Activated CD8-positive, alpha-beta memory T cell treated with anti-CD3 and anti-CD28 coated beads for 36 hours (primary cell): ENCODE results near the gene TMPRSS6. TPM values are rescaled to one million over a fixed set of nuclear protein-coding genes. Genes with fewer than 3 reads are reported as not detected.

Experiments used
- CTCF ChIA-PET: fragments of 350-600 bp; sonication (Branson Sonifier 250); formaldehyde crosslinking; loops from one replicate; lab custom pipeline; 2021; ENCODE audit warnings: antibody characterized with exemption; lab: Charles Lee
- POLR2A ChIA-PET: fragments of 350-600 bp; sonication (Branson Sonifier 250); formaldehyde crosslinking; loops from one replicate; lab custom pipeline; 2021; ENCODE audit warnings: antibody characterized with exemption; lab: Charles Lee
- total RNA-seq, 2 experiments: library from RNA; stranded (reverse); gene quantifications; one replicate each; pipeline ENCODE4 v1.2.3, GENCODE V29; 2021

Gene TMPRSS6
- total RNA-seq, 2 experiments from 2014 or later = 0.88 to 1.1 TPM

DNA sequence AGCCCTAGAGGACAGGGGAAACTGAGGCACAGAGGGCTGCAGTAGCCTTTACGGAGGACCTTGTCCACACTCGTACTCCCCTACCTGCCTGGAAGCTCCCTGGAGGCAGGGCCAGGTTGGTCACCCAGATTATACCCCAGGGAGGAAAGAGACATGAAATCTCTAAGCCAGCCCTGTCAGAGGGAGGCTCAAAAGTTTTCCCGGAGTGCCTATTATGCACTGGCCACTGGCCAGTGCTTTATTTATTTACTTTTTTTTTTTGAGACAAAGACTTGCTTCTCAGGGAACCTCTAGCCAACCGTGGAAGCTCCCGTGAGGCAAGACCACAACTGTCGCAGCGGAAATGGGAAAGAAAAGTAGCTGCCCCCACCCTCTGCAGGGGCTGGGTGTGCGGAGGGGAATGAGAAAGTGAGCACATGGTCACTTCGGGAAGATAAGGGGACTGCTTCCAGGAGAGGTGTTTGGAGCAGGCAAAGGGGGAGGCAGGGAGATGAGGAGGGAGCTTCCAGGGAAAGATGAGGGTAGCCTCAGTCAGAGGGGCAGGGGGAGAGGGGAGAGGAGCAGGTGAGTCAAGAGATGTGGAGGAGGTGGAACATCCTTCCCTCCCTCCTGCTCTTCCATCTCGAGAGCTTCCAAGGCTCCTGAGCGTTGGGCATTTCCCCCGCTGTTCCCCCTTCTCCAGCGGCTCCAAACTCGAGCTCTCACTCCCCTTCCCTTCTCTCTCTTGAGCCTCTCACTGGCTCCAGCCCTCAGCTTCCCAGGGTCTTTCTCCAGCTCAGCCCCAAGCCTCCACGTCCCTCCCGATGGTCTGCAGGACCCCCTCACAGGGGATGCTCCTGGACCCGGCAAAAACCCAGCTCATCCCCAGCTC is 35.9 kb upstream of the TMPRSS6 start:
- POLR2A ChIA-PET = interaction anchor here (0.6 to 6.8 kb wide), 5 partner anchors 19 to 54 kb away, joined by 3 to 161 read pairs (median 8); no protein-coding TSS in a partner anchor
- CTCF ChIA-PET = interaction anchor here (0.7 to 7.2 kb wide), 10 partner anchors 11 to 123 kb away, joined by 3 to 79 read pairs (median 4); no protein-coding TSS in a partner anchor

DNA sequence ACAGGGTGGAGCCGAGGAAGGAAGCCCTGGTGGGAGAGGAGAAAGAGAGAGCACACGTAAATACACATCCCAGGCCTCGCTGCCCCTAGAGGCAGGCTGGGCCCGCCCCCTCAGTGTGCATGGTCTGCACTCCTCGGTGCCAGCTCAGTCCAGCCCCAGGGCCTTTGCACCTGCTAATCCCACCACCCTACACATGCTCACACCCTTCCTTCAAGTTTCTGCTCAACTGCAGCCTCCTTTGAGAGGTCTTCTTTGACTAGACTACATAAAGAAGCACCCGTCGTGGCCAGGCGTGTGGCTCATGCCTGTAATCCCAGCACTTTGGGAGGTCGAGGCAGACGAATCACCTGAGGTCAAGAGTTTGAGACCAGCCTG is 34.7 kb upstream of the TMPRSS6 start:
- CTCF ChIA-PET = interaction anchor here (1.6 to 1.7 kb wide), 3 partner anchors 17 to 55 kb away, joined by 6 read pairs; no protein-coding TSS in a partner anchor
- POLR2A ChIA-PET = interaction anchor here (1.1 to 6.8 kb wide), 4 partner anchors 17 to 22 kb away, joined by 3 to 161 read pairs (median 28); no protein-coding TSS in a partner anchor

DNA sequence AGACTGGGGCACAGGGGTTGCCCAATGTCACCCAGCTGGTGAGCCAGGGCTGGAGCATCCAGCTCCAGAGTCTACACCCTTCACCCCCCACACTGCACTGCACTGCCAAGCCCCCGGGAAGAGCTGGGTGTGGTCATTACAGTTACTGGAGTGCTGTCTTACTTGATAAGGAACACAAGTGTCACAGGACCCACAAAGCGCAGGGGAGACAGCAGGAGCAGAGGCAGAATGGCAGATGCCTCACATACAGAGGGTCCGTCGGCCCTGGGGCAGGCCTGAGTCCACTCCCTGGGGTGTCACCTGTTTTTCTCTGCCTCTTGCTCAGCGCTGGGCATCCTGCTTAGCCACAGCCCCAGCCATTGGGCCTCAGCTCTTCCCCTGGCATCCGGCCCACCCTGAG is 32.5 kb upstream of the TMPRSS6 start:
- CTCF ChIA-PET = interaction anchor here (1.1 to 6.6 kb wide), 5 partner anchors 18 to 164 kb away, joined by 3 to 40 read pairs (median 3); no protein-coding TSS in a partner anchor
- POLR2A ChIA-PET = interaction anchor here (0.5 to 1.4 kb wide), 3 partner anchors 14 to 1084 kb away, joined by 3 to 8 read pairs (median 7); no protein-coding TSS in a partner anchor

DNA sequence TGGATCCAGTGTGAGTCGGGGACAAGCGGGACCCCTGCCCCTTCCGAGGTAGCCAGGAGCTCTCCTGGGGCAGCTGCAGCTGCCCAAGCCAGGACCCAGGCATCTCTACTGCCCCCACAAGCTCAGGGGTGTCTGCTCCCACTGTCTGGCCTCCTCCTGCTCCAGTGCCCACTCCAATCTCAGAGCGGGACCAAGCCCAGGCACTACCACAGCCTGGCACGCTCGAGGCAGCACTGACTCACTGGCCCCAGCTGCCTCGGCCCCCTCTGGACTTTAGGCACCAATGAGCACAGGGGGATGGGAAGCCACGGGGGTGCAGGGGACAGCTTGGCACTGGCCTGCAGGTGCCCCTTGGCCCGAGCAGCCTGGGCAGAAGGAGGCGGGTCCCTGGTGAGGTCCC is 32.0 kb upstream of the TMPRSS6 start:
- CTCF ChIA-PET = interaction anchor here (0.6 to 6.6 kb wide), 6 partner anchors 17 to 164 kb away, joined by 3 to 40 read pairs (median 3); no protein-coding TSS in a partner anchor
- POLR2A ChIA-PET = interaction anchor here (0.5 to 1.4 kb wide), 2 partner anchors 21 to 1084 kb away, joined by 7 to 8 read pairs; no protein-coding TSS in a partner anchor

DNA sequence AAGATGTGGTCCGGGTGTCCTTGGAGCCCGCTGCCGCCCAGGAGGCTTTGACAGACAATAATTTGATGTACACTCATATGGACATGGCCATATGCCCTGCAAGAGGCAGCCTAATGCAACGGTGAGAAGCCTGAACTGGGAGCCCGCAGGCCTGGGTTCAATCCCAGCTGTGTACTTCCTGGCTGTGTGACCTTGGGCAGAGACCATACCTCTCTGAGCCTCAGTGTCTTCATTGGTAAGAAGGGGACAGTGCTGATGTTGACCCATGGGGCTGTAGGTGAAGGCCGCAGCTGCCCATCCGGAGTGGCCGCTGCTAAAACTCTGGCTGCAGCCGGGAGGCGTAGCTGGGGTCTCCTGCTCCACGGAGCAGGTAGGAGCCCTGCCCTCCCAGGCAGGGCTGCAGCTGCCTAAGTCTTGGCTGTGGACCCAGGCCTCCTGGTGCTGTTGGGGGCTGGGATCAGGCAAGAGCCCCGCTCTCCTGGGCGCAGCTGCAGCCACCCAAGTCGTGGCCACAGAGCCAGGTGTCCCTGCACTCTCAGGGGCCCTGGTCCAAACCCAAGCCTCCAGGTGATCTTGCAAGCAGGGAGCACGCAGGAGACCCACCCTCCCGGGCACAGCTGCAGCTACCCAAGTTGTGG is 31.3 kb upstream of the TMPRSS6 start:
- CTCF ChIA-PET = interaction anchor here (0.6 to 6.6 kb wide), 5 partner anchors 16 to 163 kb away, joined by 3 to 40 read pairs (median 3); no protein-coding TSS in a partner anchor
- POLR2A ChIA-PET = interaction anchor here (1.0 to 1.6 kb wide), 3 partner anchors 22 to 59 kb away, joined by 3 to 7 read pairs (median 5); no protein-coding TSS in a partner anchor

DNA sequence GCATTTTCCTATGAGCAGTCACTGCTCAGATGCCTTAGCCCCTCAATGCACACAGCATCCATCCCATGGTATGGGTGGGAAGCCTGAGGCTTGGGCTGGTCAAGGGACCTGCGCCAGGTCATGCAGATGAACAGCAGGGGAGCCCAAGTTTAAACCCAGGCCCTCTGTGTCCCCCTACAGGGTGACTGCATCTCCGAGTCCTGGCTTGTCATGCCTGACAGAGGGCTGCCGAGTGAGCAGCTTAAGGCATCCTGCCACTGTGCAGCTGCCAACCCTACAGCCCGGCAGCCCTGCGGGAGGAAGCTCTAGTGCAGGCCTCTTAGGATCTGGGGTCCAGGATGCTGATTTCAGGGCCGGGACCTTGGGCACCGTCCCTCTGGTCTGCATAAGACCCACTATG is 30.2 kb upstream of the TMPRSS6 start:
- CTCF ChIA-PET = interaction anchor here (0.8 to 6.6 kb wide), 6 partner anchors 10 to 61 kb away, joined by 3 to 40 read pairs (median 3); partner anchors contain the start of gene IL2RB
- POLR2A ChIA-PET = interaction anchor here (0.6 to 1.6 kb wide), 5 partner anchors 10 to 60 kb away, joined by 3 to 5 read pairs (median 4); no protein-coding TSS in a partner anchor

DNA sequence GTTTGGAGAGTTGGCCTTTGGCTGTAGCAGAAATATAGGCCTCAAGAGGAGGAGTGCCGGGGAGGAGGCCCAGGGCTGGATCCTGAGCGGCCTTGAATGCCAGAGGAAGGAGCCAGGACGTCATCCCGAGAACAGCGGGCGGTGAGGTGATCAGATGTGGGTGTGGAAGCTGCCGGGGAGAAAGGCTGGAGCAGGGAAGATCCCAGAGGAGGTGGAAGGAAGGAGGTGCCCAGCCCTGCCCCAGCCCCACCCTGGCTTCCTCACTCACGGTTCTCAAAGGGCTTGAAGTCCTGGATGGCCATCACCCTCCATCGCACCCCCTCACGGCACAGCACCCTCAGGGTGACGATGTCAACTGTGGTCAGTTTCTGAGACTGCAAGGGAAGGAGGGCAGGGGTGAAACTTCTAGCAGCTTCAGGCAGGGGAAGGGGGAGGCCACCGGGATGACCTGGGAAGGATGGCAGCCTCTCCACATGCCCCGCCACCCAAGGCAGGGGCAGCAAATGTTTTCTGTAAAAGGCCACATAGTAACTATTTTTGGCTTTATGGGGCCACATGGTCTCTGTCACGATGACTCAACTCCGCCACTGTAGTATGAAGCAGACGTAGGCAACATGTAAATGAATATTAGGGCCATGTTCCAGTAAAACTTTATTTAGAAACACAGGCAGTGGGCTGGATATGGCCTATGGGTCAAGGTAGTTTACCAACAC is 29.5 kb upstream of the TMPRSS6 start:
- ChIA-PET CTCF (interaction anchor here (1.0 to 6.6 kb wide), 5 partner anchors 11 to 61 kb away, joined by 3 to 40 read pairs (median 3); partner anchors contain the start of gene IL2RB), POLR2A (interaction anchor here (0.6 to 1.6 kb wide), 4 partner anchors 11 to 24 kb away, joined by 3 to 5 read pairs (median 4); partner anchors contain the start of gene IL2RB)

DNA sequence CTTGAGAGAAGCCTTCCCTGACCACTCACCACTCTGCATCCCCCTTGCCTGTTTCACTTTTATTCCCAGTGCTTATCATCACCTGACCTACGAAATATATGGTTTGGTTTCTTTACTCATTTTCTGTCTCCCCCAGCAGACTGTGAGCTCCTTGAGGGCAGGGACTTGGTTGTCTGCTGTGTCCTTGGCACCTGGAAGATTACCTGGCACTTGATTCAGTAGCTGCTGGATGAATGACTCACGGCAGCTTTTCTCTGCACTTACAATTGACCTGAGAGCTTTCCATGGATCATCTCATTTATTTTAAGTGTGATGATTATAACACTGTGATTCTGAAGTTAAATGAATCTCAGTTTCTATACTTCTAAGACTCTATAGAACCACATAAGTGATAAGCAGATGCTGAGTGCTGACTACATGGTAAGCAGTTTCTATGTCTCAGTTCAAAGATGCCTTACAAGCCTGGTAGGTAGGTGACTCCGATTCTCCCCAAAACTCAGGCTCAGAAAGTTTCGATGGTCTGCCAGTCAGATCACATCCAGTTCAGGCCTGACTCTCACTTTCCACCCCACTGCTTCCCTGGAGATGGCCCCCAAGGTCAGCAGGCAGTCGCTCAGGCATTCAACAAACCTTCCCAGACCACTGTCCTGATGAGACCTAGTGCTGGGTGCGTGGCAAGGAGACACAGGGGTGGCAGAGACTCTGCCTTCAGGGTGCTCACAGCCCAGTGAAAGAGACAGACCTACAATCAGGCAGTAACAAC is 28.6 kb upstream of the TMPRSS6 start:
- ChIA-PET POLR2A (interaction anchor here (1.0 to 2.7 kb wide), 4 partner anchors 11 to 25 kb away, joined by 4 to 18 read pairs (median 4); partner anchors contain the start of gene IL2RB), CTCF (interaction anchor here (0.7 to 6.6 kb wide), 2 partner anchors 14 to 92 kb away, joined by 3 to 40 read pairs; no protein-coding TSS in a partner anchor)

DNA sequence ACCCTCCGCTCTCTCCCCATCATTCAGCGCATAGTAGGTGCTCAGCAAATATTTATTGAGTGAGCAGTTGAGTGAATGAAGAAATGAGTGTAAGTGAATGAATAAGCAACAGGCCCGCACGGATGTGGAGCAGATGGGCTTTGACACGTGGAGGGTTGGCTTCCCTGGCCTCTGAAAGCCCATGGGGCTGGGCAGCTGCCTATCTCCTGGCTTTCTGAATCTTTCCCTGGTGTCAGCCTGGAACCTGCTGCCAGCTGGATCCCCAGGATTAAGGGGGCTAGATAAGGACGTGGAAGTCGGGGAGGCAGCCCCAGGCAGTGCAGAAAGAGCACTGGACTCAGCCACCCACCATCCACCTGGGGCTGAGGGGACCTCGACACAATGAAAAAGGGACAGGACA is 27.6 kb upstream of the TMPRSS6 start:
- ChIA-PET CTCF (interaction anchor here (0.5 to 6.6 kb wide), 2 partner anchors 13 to 383 kb away, joined by 3 to 40 read pairs; no protein-coding TSS in a partner anchor), POLR2A (interaction anchor here (1.0 to 2.7 kb wide), 4 partner anchors 11 to 15 kb away, joined by 4 to 18 read pairs (median 4); partner anchors contain the start of gene IL2RB)

DNA sequence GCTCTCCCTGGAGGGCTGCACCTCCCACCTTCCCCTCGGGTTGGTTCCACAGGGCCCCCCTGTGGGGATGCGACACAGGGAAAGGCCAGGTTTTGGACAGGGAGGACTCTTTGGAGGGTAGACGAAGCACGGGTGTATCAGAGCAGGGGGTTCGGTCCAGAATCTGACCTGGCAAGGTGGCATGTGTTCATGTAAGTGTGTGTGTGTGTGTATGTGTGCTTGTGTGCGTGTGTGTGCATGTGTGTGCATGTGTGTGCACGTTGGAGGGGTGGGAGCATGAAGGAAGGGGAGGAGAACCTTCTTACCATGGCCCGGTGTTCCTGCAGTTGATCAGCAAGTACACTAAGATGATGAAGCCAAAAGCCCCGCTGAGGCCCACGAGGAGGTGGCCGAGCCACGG is 25.5 kb upstream of the TMPRSS6 start:
- CTCF ChIA-PET = interaction anchor here (0.9 to 1.2 kb wide), 2 partner anchors 14 to 64 kb away, joined by 4 read pairs; partner anchors contain the start of gene IL2RB
- POLR2A ChIA-PET = interaction anchor here (1.8 kb wide), 1 partner anchor 13 kb away, joined by 7 read pairs; no protein-coding TSS in a partner anchor

DNA sequence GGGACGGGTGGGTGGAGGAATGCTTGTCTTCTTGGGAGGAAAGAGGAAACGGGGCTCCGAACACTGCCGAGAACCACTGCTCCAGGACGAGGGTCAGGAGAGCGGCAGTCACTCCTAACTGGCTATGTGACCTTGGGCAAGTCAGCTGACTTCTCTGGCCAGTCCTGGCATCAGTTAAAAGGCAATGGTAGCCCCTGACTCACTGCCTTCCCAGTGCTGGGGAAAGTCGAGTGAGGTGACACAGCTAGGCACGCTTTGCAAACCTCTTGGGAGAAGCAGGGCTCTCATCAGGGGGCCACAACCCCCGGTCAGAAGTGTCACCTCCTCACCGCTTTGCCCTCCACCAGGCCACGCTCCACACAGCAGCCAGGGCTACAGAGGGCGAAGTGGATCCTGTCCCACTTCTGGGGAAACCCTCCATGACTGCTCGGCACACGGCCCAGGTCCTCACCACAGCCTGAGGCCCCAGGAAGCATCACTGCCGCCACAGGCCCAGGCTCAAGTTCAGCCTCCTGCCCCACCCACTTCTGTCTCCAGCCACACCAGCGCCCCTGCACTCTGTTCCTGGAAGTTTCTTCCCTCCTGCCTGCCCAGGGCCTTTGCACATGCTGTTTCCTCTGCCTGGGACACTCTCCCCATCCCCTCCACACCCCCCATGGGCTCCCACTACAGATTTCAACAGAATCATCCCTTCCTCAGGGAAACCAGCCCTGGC is 23.9 kb upstream of the TMPRSS6 start:
- CTCF ChIA-PET = no interaction called here
- POLR2A ChIA-PET = no interaction called here

DNA sequence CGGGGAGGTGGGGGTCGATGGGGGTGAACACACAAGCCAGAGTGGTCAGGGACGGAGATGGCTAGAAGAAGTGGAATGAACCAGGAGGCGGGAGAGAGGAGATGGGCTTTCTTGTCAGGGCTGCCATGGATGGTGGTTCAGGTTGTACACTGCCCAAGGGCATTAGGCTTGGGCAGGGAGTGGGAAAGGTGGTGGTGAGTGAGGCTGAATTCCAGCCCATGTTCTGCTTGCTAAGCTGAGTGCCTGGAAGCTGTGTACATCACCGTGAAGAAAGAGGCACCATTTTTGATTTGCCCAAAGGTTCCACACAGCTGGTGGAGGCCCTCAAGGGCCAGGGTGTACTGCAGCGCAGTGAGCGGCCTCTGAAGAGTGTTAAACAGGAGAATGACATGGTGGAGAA is 23.3 kb upstream of the TMPRSS6 start:
- ChIA-PET CTCF (interaction anchor here (0.7 to 1.0 kb wide), 2 partner anchors 9 to 65 kb away, joined by 3 to 6 read pairs; no protein-coding TSS in a partner anchor), POLR2A (interaction anchor here (2.2 kb wide), 1 partner anchor 10 kb away, joined by 10 read pairs; no protein-coding TSS in a partner anchor)

DNA sequence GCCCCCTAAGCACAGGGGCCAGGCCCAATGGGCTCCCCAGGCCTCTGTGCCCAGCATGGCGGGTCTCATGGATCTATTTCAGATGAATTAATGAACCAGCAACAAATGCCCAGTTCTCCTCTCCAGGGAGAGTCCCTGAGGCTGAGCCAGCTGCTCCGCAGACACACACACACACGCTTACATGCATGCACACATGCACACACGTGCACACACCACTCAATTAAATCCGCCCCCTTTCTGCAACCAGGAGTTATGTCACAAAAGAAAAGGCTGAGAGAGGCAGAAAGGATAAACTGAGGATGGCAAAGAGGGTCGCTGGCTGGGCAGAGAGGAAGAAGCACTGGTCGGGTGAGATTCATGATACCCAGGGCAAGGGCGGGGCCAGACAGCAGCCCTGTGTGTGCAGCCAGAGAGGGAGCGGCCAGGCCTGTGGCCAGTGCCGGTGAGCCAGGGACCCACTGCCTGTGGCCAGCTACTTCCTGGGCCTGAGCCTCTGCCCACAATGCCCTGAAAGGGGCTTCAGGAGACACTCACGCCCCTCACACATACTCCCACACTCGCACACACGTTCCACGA is 20.4 kb upstream of the TMPRSS6 start:
- ChIA-PET POLR2A (no interaction called here), CTCF (no interaction called here)

DNA sequence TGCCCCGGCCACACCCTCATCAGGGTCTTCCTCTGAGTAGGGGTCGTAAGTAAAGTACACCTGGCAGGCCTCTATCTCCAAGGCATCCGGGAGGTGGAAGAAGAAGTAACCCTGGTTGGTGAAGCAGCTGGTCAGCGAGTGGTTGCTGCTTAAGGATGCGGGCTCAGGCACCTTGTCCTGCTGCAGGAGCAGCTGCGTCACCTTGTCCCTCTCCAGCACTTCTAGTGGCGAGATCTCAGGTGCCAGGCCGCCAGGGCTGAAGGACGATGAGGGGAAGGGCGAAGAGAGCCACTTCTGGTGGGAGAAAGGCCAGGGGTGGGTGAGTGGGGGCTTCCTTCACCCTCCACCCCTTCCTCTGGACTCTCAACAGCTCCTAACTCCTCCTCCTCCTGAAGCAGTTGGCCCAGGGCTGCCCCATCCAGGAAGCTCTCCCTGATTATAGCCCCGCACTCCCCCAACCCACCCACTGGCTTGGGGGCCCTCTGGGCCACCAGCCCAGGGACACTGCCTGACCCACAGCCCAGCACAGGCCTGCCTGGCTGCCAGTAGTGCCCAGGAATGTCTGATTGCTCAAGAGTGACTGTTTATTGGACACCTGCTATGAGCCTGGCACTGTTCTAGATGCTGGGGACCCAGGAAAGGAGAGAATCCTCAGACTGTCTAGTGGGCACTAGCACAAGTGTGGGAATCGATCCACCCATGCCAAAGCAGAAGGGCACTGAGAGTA is 19.2 kb upstream of the TMPRSS6 start:
- ChIA-PET POLR2A (interaction anchor here (0.6 to 1.2 kb wide), 2 partner anchors 21 to 63 kb away, joined by 3 read pairs; no protein-coding TSS in a partner anchor), CTCF (interaction anchor here (0.6 to 0.8 kb wide), 2 partner anchors 17 to 542 kb away, joined by 3 read pairs; no protein-coding TSS in a partner anchor)

DNA sequence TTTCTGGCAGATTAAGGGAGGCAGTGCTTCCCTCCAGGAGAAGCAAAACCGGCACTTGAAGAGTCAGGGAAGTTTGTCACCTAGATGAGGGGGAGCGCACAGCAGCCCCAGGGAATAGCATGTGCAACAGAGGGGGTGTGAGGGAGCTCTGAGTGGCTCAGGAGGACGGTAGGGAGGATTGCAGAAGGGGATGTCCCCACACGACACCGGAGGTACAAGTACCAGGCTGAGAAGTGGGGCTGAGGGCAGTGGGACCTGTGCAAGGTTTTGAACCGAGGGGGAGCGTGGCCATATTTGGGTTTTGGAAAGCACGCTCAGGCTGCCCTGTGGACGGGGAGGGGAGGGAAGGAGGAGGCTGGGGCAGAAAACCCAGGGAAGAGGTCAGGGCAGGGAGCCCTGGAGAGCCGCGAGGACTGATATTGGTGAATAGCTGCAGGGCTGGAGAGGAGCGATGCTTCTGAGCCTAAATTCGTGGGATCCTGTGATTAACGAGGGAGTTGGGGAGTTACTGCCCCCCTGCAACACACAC is 17.9 kb upstream of the TMPRSS6 start:
- CTCF ChIA-PET = interaction anchor here (0.7 to 6.3 kb wide), 9 partner anchors 11 to 73 kb away, joined by 3 to 40 read pairs (median 3); no protein-coding TSS in a partner anchor
- POLR2A ChIA-PET = interaction anchor here (0.6 to 1.8 kb wide), 6 partner anchors 15 to 102 kb away, joined by 3 to 5 read pairs (median 3); partner anchors contain the start of gene KCTD17
